ENCODE data around the gene LRMDA.
"Not testable (repeated sequence)": the region's sequence is repeated elsewhere in the genome, so short reads cannot be mapped to it uniquely, and the experiment has no call there.

The LRMDA gene

GRCh38 chr10:76115471-76116155 is 684.2 kb downstream of the LRMDA start:
- no peak for DNase-seq

GRCh38 chr10:76116523-76116922 is 685.1 kb downstream of the LRMDA start:
- DNase-seq, result no peak

- no peak for DNase-seq
Observed at GRCh38 chr10:76117949-76118348, 686.5 kb downstream of the LRMDA start.

GRCh38 chr10:76119036-76119435 is 687.6 kb downstream of the LRMDA start:
- no peak for DNase-seq

- DNase-seq, result no peak
Observed at GRCh38 chr10:76119515-76119914, 688.1 kb downstream of the LRMDA start.

- DNase-seq, result no peak
Observed at GRCh38 chr10:76122056-76122455, 690.6 kb downstream of the LRMDA start.

GRCh38 chr10:76124280-76124679 is 692.9 kb downstream of the LRMDA start:
- no peak for DNase-seq

- no peak for DNase-seq
Observed at GRCh38 chr10:76125900-76126299, 694.5 kb downstream of the LRMDA start.

GRCh38 chr10:76126607-76127527 is 695.4 kb downstream of the LRMDA start:
- DNase-seq, result no peak

GRCh38 chr10:76127984-76128589 is 696.7 kb downstream of the LRMDA start:
- no peak for DNase-seq

GRCh38 chr10:76129213-76129612 is 697.8 kb downstream of the LRMDA start:
- no peak for DNase-seq

- no peak for DNase-seq
Observed at GRCh38 chr10:76130892-76131291, 699.5 kb downstream of the LRMDA start.

GRCh38 chr10:76133597-76134255 is 702.3 kb downstream of the LRMDA start:
- no peak for DNase-seq

- no peak for DNase-seq
Observed at GRCh38 chr10:76136961-76137360, 705.5 kb downstream of the LRMDA start.

- DNase-seq, result no peak
Observed at GRCh38 chr10:76138286-76138685, 706.9 kb downstream of the LRMDA start.

GRCh38 chr10:76138906-76139305 is 707.5 kb downstream of the LRMDA start:
- DNase-seq, result no peak

- DNase-seq, result no peak
Observed at GRCh38 chr10:76139431-76139830, 708.0 kb downstream of the LRMDA start.

GRCh38 chr10:76141376-76141775 is 710.0 kb downstream of the LRMDA start:
- DNase-seq, result no peak

- DNase-seq, result not testable (repeated sequence)
Observed at GRCh38 chr10:76148217-76148616, 716.8 kb downstream of the LRMDA start.

- no peak for DNase-seq
Observed at GRCh38 chr10:76149182-76149581, 717.8 kb downstream of the LRMDA start.

GRCh38 chr10:76149602-76150138 is 718.2 kb downstream of the LRMDA start:
- DNase-seq, result no peak

GRCh38 chr10:76150139-76150875 is 718.9 kb downstream of the LRMDA start:
- DNase-seq, result no peak

All from DMS79 (cell line).